Panc1 (cell line): ENCODE data around the gene CFAP157. TPM values are rescaled to one million over a fixed set of nuclear protein-coding genes. Genes with fewer than 3 reads are reported as not detected.
A peak's percentile ranks its signal among the peaks of the same experiment; 100 is the strongest.

Source experiments
- ATAC-seq: fragments of 200-7000 bp; cut with Tn5 transposase; 2 replicates; pipeline ENCODE4 v1.9.1; 2020; ENCODE audit warnings: mild to moderate bottlenecking, moderate library complexity
- BruUV-seq: library from RNA; stranded (reverse); fragments of 400-500 nt; replicated peaks from 2 replicates; lab custom pipeline; 2021; lab: Mats Ljungman, UMichigan
- CTCF ChIA-PET: fragments of 300-600 bp; sonication (Branson Sonifier 250); formaldehyde crosslinking; loops from one replicate; lab custom pipeline; 2022; ENCODE audit warnings: antibody characterized with exemption; lab: Charles Lee
- POLR2A ChIA-PET: fragments of 300-600 bp; sonication (Branson Sonifier 250); formaldehyde crosslinking; loops from one replicate; lab custom pipeline; 2022; ENCODE audit warnings: antibody characterized with exemption; lab: Charles Lee
- DNase-seq: peaks from one replicate; pipeline ENCODE4 v3.0.0-alpha.2; 2010; ENCODE audit warnings: low read depth, low spot score
- H3K27ac ChIP-seq: 2 replicates; pipeline ENCODE4 v1.5.1; 2011; ENCODE audit warnings: mild to moderate bottlenecking, low read length, inconsistent platforms
- H3K27me3 ChIP-seq: fragments of 200-500 bp; sonication (Bioruptor generic); 2 replicates; pipeline ENCODE4 v1.6.0; 2014; ENCODE audit warnings: low read length, inconsistent platforms; ENCODE audit not compliant: control insufficient read depth, insufficient read depth
- H3K36me3 ChIP-seq: fragments of 200-500 bp; sonication (Bioruptor generic); 2 replicates; pipeline ENCODE4 v1.5.1; 2014; ENCODE audit warnings: inconsistent platforms, mild to moderate bottlenecking, low read length, moderate library complexity; ENCODE audit not compliant: control insufficient read depth, insufficient read depth
- H3K4me1 ChIP-seq: 2 replicates; pipeline ENCODE4 v1.5.1; 2011; ENCODE audit warnings: inconsistent platforms, mild to moderate bottlenecking, low read length, moderate library complexity; ENCODE audit not compliant: control insufficient read depth, insufficient read depth
- H3K4me3 ChIP-seq, 2 experiments: 2 replicates each; pipeline ENCODE4 v1.5.1; 2011 to 2012; ENCODE audit warnings: low read depth in 2 of 2, low read length in 2 of 2, mild to moderate bottlenecking in 2 of 2, inconsistent platforms in 1 of 2, moderate library complexity in 1 of 2
- H3K9me3 ChIP-seq: fragments of 200-500 bp; sonication (Bioruptor generic); 2 replicates; pipeline ENCODE4 v1.5.1; 2014; ENCODE audit warnings: low read depth, mild to moderate bottlenecking, inconsistent platforms, low read length, moderate library complexity; ENCODE audit not compliant: control insufficient read depth, insufficient read depth
- CTCF ChIP-seq: fragments of 450-650 bp; IDR thresholded peaks from 2 replicates; pipeline ENCODE4 v1.5.1; 2017; ENCODE audit warnings: mild to moderate bottlenecking
- POLR2AphosphoS5 ChIP-seq: IDR thresholded peaks from 2 replicates; pipeline ENCODE4 v1.6.1; 2012; ENCODE audit warnings: mild to moderate bottlenecking, low read depth, low read length, moderate library complexity
- SIN3A ChIP-seq: IDR thresholded peaks from 2 replicates; pipeline ENCODE4 v1.6.1; 2012; ENCODE audit warnings: low read depth, mild to moderate bottlenecking, low read length, moderate library complexity, borderline replicate concordance; ENCODE audit not compliant: insufficient read depth
- TCF7L2 ChIP-seq: IDR thresholded peaks from 2 replicates; pipeline ENCODE4 v1.6.1; 2011; ENCODE audit warnings: mild to moderate bottlenecking, low read depth, low read length, inconsistent platforms
- in situ Hi-C: cut with HindIII; loops from 2 replicates; pipeline ENCODE4 v1.10.0; 2016; ENCODE audit warnings: low sequenced_read_pairs, low pct_unique_long_range_greater_than_20kb
- intact Hi-C: fragments of 100-400 bp; cut with micrococcal nuclease; formaldehyde crosslinking; loops from one replicate; pipeline ENCODE4 v1.10.0; 2022; ENCODE audit not compliant: unreplicated experiment
- total RNA-seq: library from RNA; stranded (reverse); gene quantifications from one replicate; pipeline ENCODE4 v1.2.1, GENCODE V29; 2021; ENCODE audit not compliant: unreplicated experiment
- TF ChIP-seq, protein P1 (sequence below), 2 experiments: IDR thresholded peaks; 2 replicates each; pipeline ENCODE4 v1.6.1; 2011 to 2012; ENCODE audit warnings: low read depth in 2 of 2, control low read depth in 1 of 2, low read length in 1 of 2, mild to moderate bottlenecking in 1 of 2, moderate library complexity in 1 of 2; ENCODE audit not compliant: insufficient read depth in 1 of 2

CFAP157 gene
- total RNA-seq, 1 experiment from 2014 or later = not detected

DNA sequence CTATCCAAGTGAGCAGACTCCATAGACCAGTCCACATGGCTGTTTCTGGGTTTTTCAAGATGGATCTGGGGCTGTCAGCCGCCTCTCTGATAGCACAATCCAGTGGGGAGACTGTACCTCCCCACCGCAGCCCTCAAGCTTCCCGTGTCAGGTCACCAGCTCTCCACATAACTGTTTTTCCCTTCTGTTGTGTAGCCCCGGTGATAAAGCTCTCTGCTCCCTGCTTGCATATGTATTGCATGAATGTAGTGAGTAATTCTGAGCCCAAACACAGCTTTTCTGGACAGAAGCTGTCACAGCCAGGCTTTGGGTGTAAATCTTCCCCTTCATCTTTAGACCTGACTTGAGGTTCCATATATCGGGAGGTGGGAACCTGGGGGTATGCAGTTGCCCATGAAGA is 23.1 kb upstream of the CFAP157 start:
- intact Hi-C loops = no loop called here
- ATAC-seq (no peak), DNase-seq (no peak)
- no TSS peak for BruUV-seq
- no peaks in the 10 kb centered on the region for H3K4me1 ChIP-seq
- no peaks in the 10 kb centered on the region for H3K9me3 ChIP-seq
- no peak overlapping the region for H3K27ac ChIP-seq
- H3K36me3 ChIP-seq = no peaks in the 10 kb centered on the region
- TF ChIP-seq CTCF (no peak), POLR2AphosphoS5 (no peak), TCF7L2 (no peak), SIN3A (no peak)
- TF ChIP-seq, protein P1, sequence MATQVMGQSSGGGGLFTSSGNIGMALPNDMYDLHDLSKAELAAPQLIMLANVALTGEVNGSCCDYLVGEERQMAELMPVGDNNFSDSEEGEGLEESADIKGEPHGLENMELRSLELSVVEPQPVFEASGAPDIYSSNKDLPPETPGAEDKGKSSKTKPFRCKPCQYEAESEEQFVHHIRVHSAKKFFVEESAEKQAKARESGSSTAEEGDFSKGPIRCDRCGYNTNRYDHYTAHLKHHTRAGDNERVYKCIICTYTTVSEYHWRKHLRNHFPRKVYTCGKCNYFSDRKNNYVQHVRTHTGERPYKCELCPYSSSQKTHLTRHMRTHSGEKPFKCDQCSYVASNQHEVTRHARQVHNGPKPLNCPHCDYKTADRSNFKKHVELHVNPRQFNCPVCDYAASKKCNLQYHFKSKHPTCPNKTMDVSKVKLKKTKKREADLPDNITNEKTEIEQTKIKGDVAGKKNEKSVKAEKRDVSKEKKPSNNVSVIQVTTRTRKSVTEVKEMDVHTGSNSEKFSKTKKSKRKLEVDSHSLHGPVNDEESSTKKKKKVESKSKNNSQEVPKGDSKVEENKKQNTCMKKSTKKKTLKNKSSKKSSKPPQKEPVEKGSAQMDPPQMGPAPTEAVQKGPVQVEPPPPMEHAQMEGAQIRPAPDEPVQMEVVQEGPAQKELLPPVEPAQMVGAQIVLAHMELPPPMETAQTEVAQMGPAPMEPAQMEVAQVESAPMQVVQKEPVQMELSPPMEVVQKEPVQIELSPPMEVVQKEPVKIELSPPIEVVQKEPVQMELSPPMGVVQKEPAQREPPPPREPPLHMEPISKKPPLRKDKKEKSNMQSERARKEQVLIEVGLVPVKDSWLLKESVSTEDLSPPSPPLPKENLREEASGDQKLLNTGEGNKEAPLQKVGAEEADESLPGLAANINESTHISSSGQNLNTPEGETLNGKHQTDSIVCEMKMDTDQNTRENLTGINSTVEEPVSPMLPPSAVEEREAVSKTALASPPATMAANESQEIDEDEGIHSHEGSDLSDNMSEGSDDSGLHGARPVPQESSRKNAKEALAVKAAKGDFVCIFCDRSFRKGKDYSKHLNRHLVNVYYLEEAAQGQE (IDR thresholded peaks at IDR 0.05; ENCODE audit: insufficient read depth in 1 of 2, low read depth in 2 of 2, low read length in 1 of 2) = no peak
- ChIA-PET CTCF (no interaction called here), POLR2A (no interaction called here)
- in situ Hi-C loops = no loop called here
- H3K27me3 ChIP-seq = no peaks in the 10 kb centered on the region
- no peak overlapping the region for H3K4me3 ChIP-seq

- no TSS peak for BruUV-seq
- ATAC-seq (peak; percentile 79), DNase-seq (no peak)
- Histone ChIP-seq H3K9me3 (no peaks in the 10 kb centered on the region), H3K4me3 (no peak overlapping the region), H3K27me3 (no peaks in the 10 kb centered on the region), H3K27ac (no peak overlapping the region), H3K36me3 (no peaks in the 10 kb centered on the region), H3K4me1 (no peaks in the 10 kb centered on the region)
- ChIA-PET CTCF (no interaction called here), POLR2A (no interaction called here)
- TF ChIP-seq SIN3A = no peak
- TF ChIP-seq POLR2AphosphoS5 = no peak
- no peak for TF ChIP-seq CTCF
- TF ChIP-seq, protein P1 (IDR thresholded peaks at IDR 0.05; ENCODE audit: insufficient read depth in 1 of 2, low read depth in 2 of 2, low read length in 1 of 2) = no peak
- in situ Hi-C loops (no loop called here), intact Hi-C loops (no loop called here)
Measured at GRCh38 chr9:127684576-127684975, 22.2 kb upstream of the CFAP157 start.
